HEK293 (cell line): ENCODE measurements around the gene IST1.
A peak's percentile ranks its signal among the peaks of the same experiment; 100 is the strongest.

ENCODE experiments used
- CTCF ChIA-PET: fragments of 350-600 bp; formaldehyde crosslinking; extraction: SDS; loops from one replicate; lab custom pipeline; 2021; ENCODE audit warnings: antibody characterized with exemption; lab: Yijun Ruan, JAX
- POLR2A ChIA-PET: fragments of 300-600 bp; formaldehyde crosslinking; extraction: SDS; loops from one replicate; lab custom pipeline; 2020; ENCODE audit warnings: antibody characterized with exemption, inconsistent platforms; lab: Yijun Ruan, JAX
- H3K27ac ChIP-seq: fragments of 200-500 bp; sonication (Bioruptor generic); 2 replicates; pipeline ENCODE4 v1.5.1; 2014; ENCODE audit warnings: low read depth, low read length, control low read depth, inconsistent platforms; ENCODE audit errors: extremely low read depth
- H3K36me3 ChIP-seq, 2 experiments: fragments of 200-500 bp in 1 of 2; sonication (Bioruptor generic) in 1 of 2; 1 replicate in 1 of 2; 2 replicates in 1 of 2; pipeline ENCODE4 v1.5.1; 2014 to 2017; ENCODE audit warnings: inconsistent platforms in 2 of 2, low read length in 2 of 2; ENCODE audit not compliant: control insufficient read depth in 2 of 2, insufficient read depth in 1 of 2
- H3K4me1 ChIP-seq: fragments of 200-500 bp; sonication (Bioruptor generic); 2 replicates; pipeline ENCODE4 v1.5.1; 2014; ENCODE audit warnings: mild to moderate bottlenecking, low read length, inconsistent platforms; ENCODE audit not compliant: control insufficient read depth, insufficient read depth
- H3K4me3 ChIP-seq: 2 replicates; pipeline ENCODE4 v1.5.1; 2011; ENCODE audit warnings: low read depth, mild to moderate bottlenecking, control low read depth, low read length, moderate library complexity
- H3K9me3 ChIP-seq: fragments of 200-500 bp; sonication (Bioruptor generic); 2 replicates; pipeline ENCODE4 v1.5.1; 2014; ENCODE audit warnings: low read depth, low read length, inconsistent platforms; ENCODE audit not compliant: control insufficient read depth, insufficient read depth
- GLI4 ChIP-seq: fragments of 450-650 bp; formaldehyde crosslinking; IDR thresholded peaks from 2 replicates; pipeline ENCODE4 v1.5.1; 2016; ENCODE audit warnings: missing biosample characterization, missing genetic modification characterization
- HOXD13 ChIP-seq: sonication (generic); formaldehyde crosslinking; IDR thresholded peaks from 2 replicates; pipeline ENCODE4 v1.8.0; 2022; ENCODE audit warnings: missing genetic modification reagents, borderline replicate concordance
- KLF17 ChIP-seq: fragments of 450-650 bp; formaldehyde crosslinking; IDR thresholded peaks from 2 replicates; pipeline ENCODE4 v1.5.1; 2016; ENCODE audit warnings: missing biosample characterization, missing genetic modification characterization
- PRDM1 ChIP-seq: fragments of 450-650 bp; formaldehyde crosslinking; IDR thresholded peaks from 2 replicates; pipeline ENCODE4; 2016; ENCODE audit warnings: missing biosample characterization, missing genetic modification characterization
- PRDM10 ChIP-seq: fragments of 450-650 bp; formaldehyde crosslinking; IDR thresholded peaks from 2 replicates; pipeline ENCODE4 v1.5.1; 2016; ENCODE audit warnings: missing biosample characterization, missing genetic modification characterization
- SETDB1 ChIP-seq: IDR thresholded peaks from one replicate; pipeline ENCODE4 v1.6.1; 2017; ENCODE audit warnings: mild to moderate bottlenecking, low read length, moderate library complexity, mixed read lengths; ENCODE audit not compliant: insufficient read length
- WT1 ChIP-seq: fragments of 450-650 bp; formaldehyde crosslinking; IDR thresholded peaks from 2 replicates; pipeline ENCODE4 v1.5.1; 2016; ENCODE audit warnings: missing biosample characterization, missing genetic modification characterization
- ZEB2 ChIP-seq: fragments of 450-650 bp; formaldehyde crosslinking; IDR thresholded peaks from 2 replicates; pipeline ENCODE4 v1.5.1; 2016; ENCODE audit warnings: missing biosample characterization, missing genetic modification characterization
- ZFP41 ChIP-seq: fragments of 450-650 bp; formaldehyde crosslinking; IDR thresholded peaks from 2 replicates; pipeline ENCODE4 v1.5.1; 2016; ENCODE audit warnings: missing biosample characterization, missing genetic modification characterization, borderline replicate concordance
- ZIC2 ChIP-seq: fragments of 450-650 bp; formaldehyde crosslinking; IDR thresholded peaks from 2 replicates; pipeline ENCODE4 v1.5.1; 2016; ENCODE audit warnings: missing biosample characterization, missing genetic modification characterization
- ZNF114 ChIP-seq: fragments of 450-650 bp; formaldehyde crosslinking; IDR thresholded peaks from 2 replicates; pipeline ENCODE4 v1.5.0; 2017; ENCODE audit warnings: missing biosample characterization, missing genetic modification characterization
- ZNF211 ChIP-seq: fragments of 450-650 bp; formaldehyde crosslinking; IDR thresholded peaks from 2 replicates; pipeline ENCODE4 v1.5.1; 2016; ENCODE audit warnings: low read depth, missing biosample characterization, missing genetic modification characterization
- ZNF292 ChIP-seq: fragments of 450-650 bp; formaldehyde crosslinking; IDR thresholded peaks from 2 replicates; pipeline ENCODE4 v1.5.1; 2016; ENCODE audit warnings: low read depth, missing biosample characterization, missing genetic modification characterization, borderline replicate concordance
- ZNF302 ChIP-seq: fragments of 450-650 bp; formaldehyde crosslinking; IDR thresholded peaks from 2 replicates; pipeline ENCODE4 v1.5.1; 2016; ENCODE audit warnings: missing biosample characterization, missing genetic modification characterization, low read depth
- ZNF580 ChIP-seq: fragments of 450-650 bp; formaldehyde crosslinking; IDR thresholded peaks from 2 replicates; pipeline ENCODE4 v1.5.1; 2016; ENCODE audit warnings: missing biosample characterization, missing genetic modification characterization
- ZNF621 ChIP-seq: fragments of 450-650 bp; formaldehyde crosslinking; IDR thresholded peaks from 2 replicates; pipeline ENCODE4 v1.5.1; 2017; ENCODE audit warnings: missing biosample characterization, missing genetic modification characterization
- ZNF660 ChIP-seq: fragments of 450-650 bp; IDR thresholded peaks from 2 replicates; pipeline ENCODE4 v1.5.1; 2018; ENCODE audit warnings: missing biosample characterization, mild to moderate bottlenecking, missing genetic modification characterization
- ZNF677 ChIP-seq: fragments of 450-650 bp; IDR thresholded peaks from 2 replicates; pipeline ENCODE4 v1.5.0; 2018; ENCODE audit warnings: missing biosample characterization, mild to moderate bottlenecking, missing genetic modification characterization, moderate library complexity
- ZNF747 ChIP-seq: fragments of 450-650 bp; formaldehyde crosslinking; IDR thresholded peaks from 2 replicates; pipeline ENCODE4 v1.5.1; 2016; ENCODE audit warnings: missing biosample characterization, missing genetic modification characterization
- ZNF785 ChIP-seq: fragments of 450-650 bp; formaldehyde crosslinking; IDR thresholded peaks from 2 replicates; pipeline ENCODE4 v1.5.1; 2016; ENCODE audit warnings: missing biosample characterization, missing genetic modification characterization
- ZNF791 ChIP-seq: fragments of 450-650 bp; formaldehyde crosslinking; IDR thresholded peaks from 2 replicates; pipeline ENCODE4 v1.5.1; 2016; ENCODE audit warnings: missing biosample characterization, missing genetic modification characterization
- ZSCAN23 ChIP-seq: fragments of 450-650 bp; formaldehyde crosslinking; IDR thresholded peaks from 2 replicates; pipeline ENCODE4 v1.5.1; 2016; ENCODE audit warnings: missing biosample characterization, missing genetic modification characterization
- ZXDB ChIP-seq: fragments of 450-650 bp; formaldehyde crosslinking; IDR thresholded peaks from 2 replicates; pipeline ENCODE4 v1.5.1; 2016; ENCODE audit warnings: missing biosample characterization, missing genetic modification characterization

Gene IST1

GRCh38 chr16:71930013-71930563 is 34.8 kb downstream of the IST1 start:
- ChIA-PET CTCF (interaction anchor here (0.6 to 2.5 kb wide), 3 partner anchors 8 to 319 kb away, joined by 3 to 17 read pairs (median 3); no protein-coding TSS in a partner anchor), POLR2A (interaction anchor here (0.6 to 1.7 kb wide), 3 partner anchors 35 to 48 kb away, joined by 4 to 6 read pairs (median 6); partner anchors contain the start of gene IST1)
- Histone ChIP-seq H3K4me1 (peaks cover 20% of the 10 kb centered on the region; the same call in 1 of the 2 replicates), H3K36me3 (peaks cover 43 to 87% of the 10 kb centered on the region in 2 experiments), H3K9me3 (no peaks in the 10 kb centered on the region), H3K27ac (no peak overlapping the region), H3K4me3 (no peak overlapping the region)
- TF ChIP-seq ZNF660 (tag by site-specific recombination) (no peak), ZSCAN23 (tag by site-specific recombination) (no peak), SETDB1 (no peak), ZFP41 (no peak), ZIC2 (tag by site-specific recombination) (no peak), ZNF621 (no peak), WT1 (tag by site-specific recombination) (peak; percentile 19; the same call in 1 of the 2 replicates), PRDM10 (no peak), GLI4 (tag by site-specific recombination) (no peak), ZNF791 (no peak), ZNF747 (tag by site-specific recombination) (no peak), ZNF292 (tag by site-specific recombination) (no peak), ZXDB (tag by site-specific recombination) (no peak), ZNF677 (peak; percentile 50; the same call in 1 of the 2 replicates), ZNF114 (tag by site-specific recombination) (no peak), KLF17 (tag by site-specific recombination) (no peak), PRDM1 (tag by site-specific recombination) (peak; percentile 56; the same call in 1 of the 2 replicates), ZNF580 (tag by site-specific recombination) (no peak), ZEB2 (tag by site-specific recombination) (no peak), ZNF785 (no peak), ZNF211 (tag by site-specific recombination) (no peak), ZNF302 (tag by site-specific recombination) (no peak), HOXD13 (CRISPR knock-in tag) (no peak)
